ENCODE measurements around the gene PSEN2. TPM values are rescaled to one million over a fixed set of nuclear protein-coding genes. Genes with fewer than 3 reads are reported as not detected.

Gene PSEN2
- total and polyA plus RNA-seq, 5 donors from 2014 or later = 1.8 to 3.7 (median 3.4) TPM

DNA sequence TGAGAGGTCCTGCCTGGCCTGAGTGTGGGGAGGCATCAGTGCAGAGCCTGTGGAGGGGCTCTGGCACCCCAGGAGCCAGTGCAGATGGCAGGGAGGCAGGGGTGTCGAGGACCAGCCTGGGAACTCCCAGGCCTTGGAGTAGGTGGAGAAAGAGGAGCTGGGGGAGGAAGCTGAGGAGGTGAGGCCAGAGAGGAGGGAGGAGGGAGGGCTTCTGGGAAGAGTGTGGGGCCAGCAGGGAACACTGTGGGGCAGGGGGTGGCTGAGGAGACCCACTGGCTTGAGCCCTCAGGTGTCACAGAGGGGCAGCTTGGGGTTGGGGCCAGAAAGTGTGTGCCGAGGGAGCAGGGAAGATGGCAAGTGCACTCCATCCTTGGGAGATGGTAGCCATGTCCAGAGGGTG, 73.5 kb downstream of the PSEN2 start:
- H3K27ac ChIP-seq (ENCODE audit: insufficient read depth, low read length, poor library complexity, severe bottlenecking) = no peak overlapping the region
- ATAC-seq (ENCODE audit: low read depth in 2 of 2) (no peak), DNase-seq (no peak)
- peaks cover 28% of the 10 kb centered on the region for H3K36me3 Mint-ChIP-seq
- H3K27ac Mint-ChIP-seq = peak overlapping the region; percentile 78 to 87 (median 82)
- H3K27me3 ChIP-seq (ENCODE audit: control insufficient read depth, insufficient read depth, low read length) = no peaks in the 10 kb centered on the region
- H3K4me3 ChIP-seq (ENCODE audit: low read depth, low read length) = no peak overlapping the region
- H3K27me3 Mint-ChIP-seq = peaks cover 4% of the 10 kb centered on the region
- H3K4me1 Mint-ChIP-seq = peaks cover 20 to 91% (median 53%) of the 10 kb centered on the region in 4 donors
- H3K9me3 ChIP-seq (ENCODE audit: control insufficient read depth in 2 of 2, low read length in 2 of 2) = no peaks in the 10 kb centered on the region
- H3K36me3 ChIP-seq (ENCODE audit: control insufficient read depth, insufficient read depth, low read length) = peaks cover 5% of the 10 kb centered on the region
- H3K9me3 Mint-ChIP-seq = peaks cover 0 to 3% (median 0%) of the 10 kb centered on the region in 7 donors
- peak overlapping the region in 2 of 4 donors; percentile 38 to 83 for H3K4me3 Mint-ChIP-seq
- H3K4me1 ChIP-seq (ENCODE audit: control insufficient read depth, insufficient read depth, low read length, poor library complexity, severe bottlenecking) = peaks cover 35% of the 10 kb centered on the region

DNA sequence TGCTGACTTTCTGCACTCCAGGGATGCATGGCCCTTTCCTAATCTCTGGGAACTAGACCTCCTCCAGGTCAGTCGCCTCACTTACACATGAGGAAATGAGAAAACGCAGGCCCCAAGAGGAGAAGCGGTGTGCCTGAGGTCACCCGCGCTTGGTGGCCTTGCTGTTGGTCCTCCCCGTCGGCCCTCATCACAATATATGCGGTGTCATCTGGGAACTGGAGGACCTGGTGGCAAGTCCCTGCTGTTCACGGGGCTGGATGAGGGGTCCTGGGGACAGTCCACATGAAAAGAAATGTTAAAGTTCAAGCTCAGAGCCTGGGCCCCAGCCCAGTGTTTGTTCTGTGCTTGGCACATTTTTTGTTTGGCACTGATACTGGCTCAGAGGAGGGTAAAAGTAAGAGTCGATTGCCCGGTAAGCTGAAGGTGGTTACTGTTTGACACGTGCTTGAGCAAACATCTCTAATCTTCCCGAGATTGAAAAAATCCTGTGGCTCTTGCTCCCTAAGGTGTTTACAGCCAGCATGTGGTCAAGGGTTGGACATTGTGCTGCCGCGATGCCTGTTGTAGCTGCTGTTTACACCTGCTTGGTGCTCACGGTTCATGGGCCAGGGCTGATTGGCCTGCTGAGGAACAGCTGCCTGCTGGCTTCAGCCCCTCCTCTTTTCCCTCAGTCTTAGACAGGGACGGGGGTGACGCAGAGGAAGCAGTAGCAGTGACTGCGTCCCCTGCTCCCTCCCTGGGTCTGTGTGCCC, 74.9 kb downstream of the PSEN2 start:
- Mint-ChIP-seq H3K4me3 (no peak overlapping the region), H3K9me3 (peaks cover 0 to 2% (median 0%) of the 10 kb centered on the region in 7 donors), H3K36me3 (peaks cover 28% of the 10 kb centered on the region), H3K27me3 (no peaks in the 10 kb centered on the region), H3K27ac (peak overlapping the region; percentile 32 to 82 (median 78)), H3K4me1 (peaks cover 20 to 91% (median 57%) of the 10 kb centered on the region in 4 donors)
- ATAC-seq (ENCODE audit: low read depth in 2 of 2) (no peak), DNase-seq (no peak)
- Histone ChIP-seq H3K27ac (ENCODE audit: insufficient read depth, low read length, poor library complexity, severe bottlenecking) (no peak overlapping the region), H3K4me1 (ENCODE audit: control insufficient read depth, insufficient read depth, low read length, poor library complexity, severe bottlenecking) (peaks cover 27% of the 10 kb centered on the region), H3K4me3 (ENCODE audit: low read depth, low read length) (no peak overlapping the region), H3K27me3 (ENCODE audit: control insufficient read depth, insufficient read depth, low read length) (no peaks in the 10 kb centered on the region), H3K36me3 (ENCODE audit: control insufficient read depth, insufficient read depth, low read length) (peaks cover 5% of the 10 kb centered on the region), H3K9me3 (ENCODE audit: control insufficient read depth in 2 of 2, low read length in 2 of 2) (no peaks in the 10 kb centered on the region)

Other genes starting within 250 kb of the PSEN2 start
- 216 TPM for gene ITPKB, start 131.3 kb upstream of the PSEN2 start, total RNA-seq
- gene ITPKB, start 131.3 kb upstream of the PSEN2 start, polyA plus RNA-seq = 10 to 100 TPM; 38.5 to 60.2 (median 44.8) TPM
- 44.1 TPM for gene COQ8A, start 69.7 kb downstream of the PSEN2 start, total RNA-seq
- 10 to 100 TPM; 53.1 to 60.1 (median 56.4) TPM for gene COQ8A, start 69.7 kb downstream of the PSEN2 start, polyA plus RNA-seq